GM12874 (cell line): ENCODE data around the gene WHRN.

Source experiments
- TF ChIP-seq, protein P1 (sequence below): IDR thresholded peaks from 2 replicates; pipeline ENCODE4 v1.5.1; 2011; ENCODE audit warnings: low read depth, mild to moderate bottlenecking, control low read depth, low read length, moderate library complexity; ENCODE audit not compliant: insufficient read depth

Gene WHRN

DNA sequence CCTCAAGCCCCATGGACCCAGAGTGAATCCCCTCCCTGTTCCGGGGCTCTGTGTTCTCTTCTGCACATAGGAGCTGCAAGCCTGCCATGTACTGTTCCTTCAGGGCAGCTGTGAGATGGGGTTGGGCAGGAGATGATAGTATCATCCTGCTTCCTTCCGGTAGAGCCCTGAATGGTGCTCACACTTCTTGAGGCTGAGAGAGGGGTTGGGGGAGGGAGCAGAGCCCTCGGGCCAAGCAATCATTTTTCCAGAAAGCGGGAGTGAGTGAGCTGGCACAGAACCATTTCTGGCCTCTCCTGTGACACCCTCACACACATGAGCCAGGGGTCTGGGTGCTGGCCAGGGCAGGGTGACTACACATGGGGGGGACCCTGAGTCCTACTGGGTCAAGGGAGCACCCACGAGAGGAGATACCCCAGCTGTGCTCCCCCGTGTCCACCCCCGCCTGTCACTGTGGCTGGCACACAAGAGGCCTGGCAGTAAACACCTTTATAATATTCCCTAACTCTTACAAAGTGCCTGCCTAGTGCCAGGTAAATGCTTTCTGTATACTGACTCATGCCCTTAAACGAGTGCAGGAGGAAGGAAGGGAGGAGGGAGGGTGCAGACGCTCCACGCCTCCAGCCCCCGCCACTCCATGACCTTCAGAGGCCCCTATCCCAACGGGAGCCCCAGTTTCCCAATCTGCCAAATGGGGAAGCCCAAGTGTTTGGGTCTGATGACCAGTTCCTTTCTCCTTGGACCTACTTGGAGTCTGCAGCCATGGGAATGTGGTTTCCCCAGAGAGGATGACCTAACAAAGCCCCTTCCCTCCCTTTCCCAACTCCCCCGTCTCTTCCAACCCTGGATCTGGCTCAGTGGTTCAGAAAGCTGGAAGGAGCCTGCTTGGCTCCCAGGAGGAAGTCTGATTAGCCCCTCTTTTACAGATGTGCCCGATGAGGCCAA lies 133.0 kb downstream of the WHRN start:
- TF ChIP-seq, protein P1, sequence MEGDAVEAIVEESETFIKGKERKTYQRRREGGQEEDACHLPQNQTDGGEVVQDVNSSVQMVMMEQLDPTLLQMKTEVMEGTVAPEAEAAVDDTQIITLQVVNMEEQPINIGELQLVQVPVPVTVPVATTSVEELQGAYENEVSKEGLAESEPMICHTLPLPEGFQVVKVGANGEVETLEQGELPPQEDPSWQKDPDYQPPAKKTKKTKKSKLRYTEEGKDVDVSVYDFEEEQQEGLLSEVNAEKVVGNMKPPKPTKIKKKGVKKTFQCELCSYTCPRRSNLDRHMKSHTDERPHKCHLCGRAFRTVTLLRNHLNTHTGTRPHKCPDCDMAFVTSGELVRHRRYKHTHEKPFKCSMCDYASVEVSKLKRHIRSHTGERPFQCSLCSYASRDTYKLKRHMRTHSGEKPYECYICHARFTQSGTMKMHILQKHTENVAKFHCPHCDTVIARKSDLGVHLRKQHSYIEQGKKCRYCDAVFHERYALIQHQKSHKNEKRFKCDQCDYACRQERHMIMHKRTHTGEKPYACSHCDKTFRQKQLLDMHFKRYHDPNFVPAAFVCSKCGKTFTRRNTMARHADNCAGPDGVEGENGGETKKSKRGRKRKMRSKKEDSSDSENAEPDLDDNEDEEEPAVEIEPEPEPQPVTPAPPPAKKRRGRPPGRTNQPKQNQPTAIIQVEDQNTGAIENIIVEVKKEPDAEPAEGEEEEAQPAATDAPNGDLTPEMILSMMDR = no peak

DNA sequence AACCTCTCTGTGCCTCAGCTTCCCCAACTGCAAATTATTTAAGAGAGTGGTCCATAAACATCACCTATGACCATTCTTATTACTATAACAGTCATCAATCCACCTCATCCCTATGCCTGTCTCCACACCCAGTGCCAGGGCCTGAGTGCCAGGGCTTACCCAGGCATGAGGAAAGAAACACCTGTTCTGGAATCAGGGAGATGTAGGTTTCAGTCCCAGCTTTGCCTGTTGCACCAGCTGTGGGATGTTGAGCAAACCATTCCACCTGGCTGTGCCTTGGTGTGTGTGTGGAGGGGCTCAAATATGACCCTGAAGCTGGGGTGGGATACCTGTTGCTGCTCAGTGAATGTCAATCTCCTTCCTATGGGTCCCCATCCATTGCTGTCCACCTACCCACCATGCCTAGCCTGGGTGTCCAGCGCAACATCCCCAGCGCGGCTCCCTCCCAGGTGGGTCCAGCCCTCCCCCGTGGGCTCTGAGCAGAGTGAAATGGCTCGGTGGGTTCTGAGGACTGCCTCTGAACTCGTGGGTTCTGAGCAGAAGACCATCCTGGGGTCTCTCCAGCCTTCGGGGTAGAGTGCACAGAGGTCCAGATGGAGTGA lies 133.8 kb downstream of the WHRN start:
- TF ChIP-seq, protein P1 = no peak

DNA sequence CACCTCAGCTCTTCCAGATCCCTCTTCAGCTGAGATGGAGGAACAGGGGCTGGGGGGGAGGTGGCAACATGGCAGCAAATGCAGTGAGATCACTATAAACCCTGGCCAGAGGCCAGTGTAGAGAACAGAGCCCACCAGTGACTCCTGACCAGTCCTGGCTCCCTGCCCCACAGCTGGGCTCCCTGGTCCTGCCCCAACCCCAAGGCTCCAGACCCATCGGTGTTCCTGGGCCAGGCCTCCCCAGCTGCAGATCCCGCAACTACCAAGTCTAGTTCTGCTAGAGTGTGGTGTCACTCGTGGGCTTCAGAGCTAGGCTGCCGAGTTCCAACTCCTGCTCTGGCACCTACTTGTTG lies 134.3 kb downstream of the WHRN start:
- TF ChIP-seq, protein P1 = no peak

DNA sequence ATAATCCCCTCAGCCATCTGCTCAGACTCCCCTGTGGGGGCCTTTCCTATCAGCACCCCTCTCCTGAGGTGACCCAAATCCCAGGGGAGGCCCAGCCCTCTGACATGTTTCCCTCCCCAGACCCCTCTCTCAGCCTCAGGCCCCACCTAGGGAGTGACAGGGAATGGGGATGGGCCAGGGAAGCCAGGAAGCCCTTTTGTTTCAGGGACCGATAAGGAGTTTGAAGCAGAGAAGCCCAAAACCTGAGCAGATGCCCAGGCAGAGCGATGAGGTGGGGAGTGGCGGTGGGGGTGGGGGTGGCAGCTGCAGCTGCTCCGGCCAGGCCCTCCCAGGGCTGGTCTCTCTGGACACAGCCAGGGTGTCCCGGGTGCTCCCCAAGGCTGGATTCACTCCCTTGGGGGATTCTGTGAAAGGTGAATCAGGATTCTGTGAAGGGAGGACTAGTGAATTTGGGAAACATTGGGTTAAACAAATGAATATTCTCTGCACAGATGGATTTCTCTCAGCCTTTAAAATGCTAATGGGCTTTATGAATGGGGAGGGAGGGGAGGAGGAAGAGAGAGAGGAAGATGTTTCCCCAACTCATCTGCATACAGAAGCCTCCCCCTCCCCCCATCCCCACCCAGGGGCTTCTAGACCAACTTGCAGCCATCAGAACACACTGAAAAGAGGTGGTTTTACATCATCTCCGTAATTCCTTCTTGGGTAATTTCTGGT lies 134.9 kb downstream of the WHRN start:
- TF ChIP-seq, protein P1 = no peak

DNA sequence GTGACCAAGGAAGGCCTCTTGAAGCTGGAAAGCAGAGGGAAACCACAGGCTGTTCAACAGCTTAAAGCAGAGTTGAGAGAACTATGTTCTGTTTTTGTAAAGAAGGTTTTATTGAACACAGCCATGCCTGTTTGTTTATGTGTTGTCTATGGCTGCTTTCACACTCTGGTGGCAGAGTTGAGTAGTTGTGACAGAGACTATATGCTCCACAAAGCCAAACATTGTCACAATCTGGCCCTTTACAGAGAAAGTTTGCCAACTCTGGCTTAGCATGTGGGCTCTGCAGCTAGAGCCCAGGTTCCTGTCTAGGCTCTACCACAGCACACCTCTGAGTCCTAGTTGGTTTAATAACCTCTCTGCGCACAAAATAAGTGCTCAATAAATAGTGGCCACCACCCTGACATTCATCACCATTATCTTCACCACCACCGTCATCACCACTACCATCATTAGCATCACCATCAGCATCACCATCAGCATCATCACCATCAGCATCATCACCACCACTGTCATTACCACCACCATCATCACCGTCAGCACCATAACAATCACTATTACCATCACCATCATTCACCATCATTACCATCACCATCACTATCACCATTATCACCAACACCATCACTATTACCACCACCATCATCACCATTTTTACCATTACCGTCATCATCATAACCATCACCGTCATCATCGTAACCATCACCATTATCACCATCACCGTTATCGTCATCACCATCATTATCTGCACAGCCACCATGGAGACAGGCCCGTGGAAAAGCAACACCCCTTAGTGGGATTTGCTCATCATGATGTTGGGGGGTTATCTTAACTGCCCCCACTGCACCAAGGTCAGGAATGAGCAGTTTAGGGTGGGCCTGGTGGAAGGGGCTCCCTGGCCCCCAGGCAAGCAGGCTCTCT lies 135.8 kb downstream of the WHRN start:
- TF ChIP-seq, protein P1 = no peak

DNA sequence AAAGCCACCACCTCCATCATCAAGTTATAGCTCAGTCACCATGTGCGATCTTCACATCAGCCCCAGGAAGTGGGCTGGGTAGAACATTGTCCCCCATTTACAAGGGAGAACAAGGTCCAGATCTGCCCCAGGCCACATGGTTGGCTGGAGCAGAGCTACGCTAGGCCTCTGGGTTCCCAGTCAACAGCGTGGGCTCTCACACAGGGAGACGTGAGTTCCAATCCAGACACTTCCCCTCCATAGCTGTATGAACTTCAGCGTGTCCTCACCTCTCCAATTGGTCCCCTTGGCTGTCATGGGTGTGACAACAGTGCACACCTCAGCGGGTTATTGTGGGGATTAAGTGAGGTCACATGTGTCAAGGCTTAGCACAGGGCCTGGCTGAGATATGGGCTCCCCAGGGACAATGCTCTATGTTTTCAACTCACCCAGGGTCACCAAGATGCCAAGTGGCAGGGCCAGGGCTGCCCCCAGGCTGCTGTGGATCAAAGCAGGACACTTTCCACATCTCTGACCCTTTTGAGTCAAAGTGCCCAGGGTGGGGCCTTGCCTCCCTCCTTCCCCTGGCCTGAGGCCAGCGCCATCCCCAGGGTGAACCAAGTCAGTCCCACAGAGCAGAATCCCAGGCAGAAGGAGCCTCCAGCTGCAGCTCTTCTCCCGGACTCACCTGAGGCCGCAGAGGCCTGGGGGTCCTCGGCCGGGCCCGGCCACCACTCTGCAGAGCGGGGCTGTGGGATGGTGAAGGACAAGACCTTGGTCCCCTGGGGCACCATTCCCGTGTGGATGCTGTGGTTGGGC lies 137.3 kb downstream of the WHRN start:
- TF ChIP-seq, protein P1 = no peak
